Purkinje cell (primary cell): ENCODE measurements around the gene SPEG. TPM values are rescaled to one million over a fixed set of nuclear protein-coding genes. Genes with fewer than 3 reads are reported as not detected.

Experiments
- polyA plus RNA-seq: library from polyadenylated mRNA; unstranded; fragments of >200 nt; fragmentation: Nextera tagmentation; gene quantifications from 2 replicates; pipeline ENCODE4 v1.2.1, GENCODE V29; 2014

The SPEG gene
- 1.5 and 3.0 TPM in 2 replicates for polyA plus RNA-seq

DNA sequence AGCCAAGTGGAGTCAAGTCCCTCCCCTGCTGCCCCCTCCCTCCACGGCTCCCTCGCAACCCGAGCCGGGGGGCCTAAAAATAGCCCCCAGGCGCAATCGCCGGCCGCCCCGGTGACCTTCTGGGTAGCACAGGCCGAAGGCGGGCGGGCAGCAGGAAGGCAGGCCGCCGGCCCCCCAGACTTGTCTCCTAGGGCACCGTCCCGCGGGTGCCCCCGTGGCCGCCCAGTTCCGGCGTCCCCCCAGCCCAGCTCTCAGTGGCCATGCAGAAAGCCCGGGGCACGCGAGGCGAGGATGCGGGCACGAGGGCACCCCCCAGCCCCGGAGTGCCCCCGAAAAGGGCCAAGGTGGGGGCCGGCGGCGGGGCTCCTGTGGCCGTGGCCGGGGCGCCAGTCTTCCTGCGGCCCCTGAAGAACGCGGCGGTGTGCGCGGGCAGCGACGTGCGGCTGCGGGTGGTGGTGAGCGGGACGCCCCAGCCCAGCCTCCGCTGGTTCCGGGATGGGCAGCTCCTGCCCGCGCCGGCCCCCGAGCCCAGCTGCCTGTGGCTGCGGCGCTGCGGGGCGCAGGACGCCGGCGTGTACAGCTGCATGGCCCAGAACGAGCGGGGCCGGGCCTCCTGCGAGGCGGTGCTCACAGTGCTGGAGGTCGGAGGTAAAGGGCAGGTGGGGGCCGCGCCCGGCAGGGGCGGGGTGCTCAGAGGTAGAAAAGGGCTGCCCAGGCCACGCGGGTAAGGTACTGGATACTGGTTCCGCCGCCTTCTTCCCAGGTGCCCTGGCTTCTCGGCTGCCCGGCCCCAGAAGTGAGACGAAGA is at the start of gene SPEG:
Gene SPEG, plus strand, starts transcription at position 126 of the 808 bp plus-strand sequence. Its CDS starts 135 bp downstream, at position 261.

GRCh38 chr2:219387306-219388120 is 47.1 kb upstream of the SPEG start, which contains the start of gene DNPEP:
Gene DNPEP, minus strand, starts transcription at chr2:219387912. Its CDS starts 118 bp downstream, at chr2:219387794.

GRCh38 chr2:219418155-219419011 is 16.3 kb upstream of the SPEG start, which contains the start of gene DES:
Gene DES, plus strand, starts transcription at chr2:219418377. Its CDS starts 86 bp downstream, at chr2:219418463.

DNA sequence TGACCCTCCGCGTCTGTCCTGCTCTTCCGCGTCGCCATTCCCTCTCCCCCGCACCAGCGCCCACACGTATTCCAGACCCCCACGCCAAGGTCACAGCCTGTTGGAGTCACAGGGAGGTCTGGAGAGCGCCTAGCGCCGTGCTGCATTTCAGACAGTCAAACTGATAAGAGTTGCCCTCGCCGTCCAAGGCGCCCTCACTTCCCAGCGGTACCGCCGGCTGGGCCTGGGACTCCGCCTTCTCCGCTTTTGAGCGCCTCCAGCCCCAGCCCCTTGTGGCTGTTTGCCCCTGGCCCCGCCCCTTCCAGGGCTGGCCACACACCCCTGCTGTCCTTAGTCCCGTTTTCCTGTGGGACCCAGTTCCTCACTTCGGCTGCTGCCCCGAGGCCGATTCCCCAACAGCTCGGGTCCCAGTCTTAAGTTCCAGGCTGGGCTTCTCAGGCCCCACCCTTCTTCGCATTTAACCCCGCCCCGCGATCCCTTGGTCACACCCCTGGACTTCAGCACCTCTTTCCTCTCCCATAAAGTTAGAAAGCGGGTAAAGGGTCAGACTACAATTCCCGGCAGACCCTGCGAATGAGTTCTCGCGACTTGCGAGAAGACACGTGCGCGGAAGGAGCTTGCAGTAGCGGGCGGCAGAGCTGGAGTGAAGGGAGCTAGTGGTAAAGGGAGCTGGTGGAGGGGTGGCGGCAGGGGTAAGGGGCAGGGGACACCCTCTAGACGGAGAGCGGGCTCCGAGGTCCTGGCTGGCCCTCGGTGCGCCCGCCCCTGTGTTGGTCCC is 63.8 kb downstream of the SPEG start, which contains the start of gene GMPPA:
Gene GMPPA, plus strand, starts transcription at position 612 of the 778 bp plus-strand sequence. CDS start 1,085 bp downstream, outside the sequence.

DNA sequence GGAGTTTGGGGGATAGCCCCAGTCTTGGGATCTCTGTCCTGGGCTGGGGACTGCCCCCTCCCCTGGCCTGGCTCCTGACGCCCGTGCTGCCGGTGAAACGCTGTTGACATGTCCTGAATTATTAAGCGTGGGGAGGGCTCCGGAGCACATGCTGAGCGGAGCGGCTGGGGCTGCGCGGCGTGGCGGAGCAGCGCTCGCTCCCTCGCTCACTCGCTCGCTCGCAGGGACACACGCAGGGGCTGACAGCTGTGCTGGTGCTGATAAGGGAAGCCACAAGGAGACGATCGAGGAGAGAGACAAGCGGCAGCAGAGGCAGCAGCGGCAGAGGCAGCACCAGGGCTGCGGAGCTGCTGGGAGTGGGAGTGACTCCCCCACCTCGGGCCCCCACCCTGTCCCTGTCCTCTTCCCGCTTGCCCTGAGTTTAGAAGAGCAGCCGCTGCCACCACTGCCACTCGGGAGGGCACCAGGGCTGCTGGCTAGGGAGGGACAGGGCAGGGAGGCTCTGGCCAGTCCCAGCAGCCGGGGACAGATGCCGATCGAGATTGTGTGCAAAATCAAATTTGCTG is 79.6 kb downstream of the SPEG start, which contains the start of gene ASIC4:
Gene ASIC4, plus strand, starts transcription at position 287 of the 566 bp plus-strand sequence. Its CDS starts 243 bp downstream, at position 530.

GRCh38 chr2:219543596-219544358 is 109.1 kb downstream of the SPEG start, which contains the start of the genes CHPF and TMEM198:
Gene CHPF, minus strand, starts transcription at chr2:219543809. Its CDS starts 271 bp downstream, at chr2:219543538.
Gene TMEM198, plus strand, starts transcription at chr2:219544028. Its CDS starts 700 bp downstream, at chr2:219544728.

Other genes with a start within 250 kb of the SPEG start
- gene ZFAND2B, start 228.1 kb upstream of the SPEG start, polyA plus RNA-seq = 6.2 and 7.7 TPM in 2 replicates
- gene ABCB6, start 215.9 kb upstream of the SPEG start, polyA plus RNA-seq = 23.5 and 25.0 TPM in 2 replicates
- 24.5 and 24.6 TPM in 2 replicates for gene ATG9A, start 205.2 kb upstream of the SPEG start, polyA plus RNA-seq
- 11.0 and 12.0 TPM in 2 replicates for gene ANKZF1, start 205.0 kb upstream of the SPEG start, polyA plus RNA-seq
- 0.46 and 3.0 TPM in 2 replicates for gene GLB1L, start 189.4 kb upstream of the SPEG start, polyA plus RNA-seq
- gene STK16, start 189.4 kb upstream of the SPEG start, polyA plus RNA-seq = 2.6 and 9.3 TPM in 2 replicates
- gene TUBA4B, start 181.6 kb upstream of the SPEG start, polyA plus RNA-seq = not detected in 2 replicates
- gene TUBA4A, start 180.9 kb upstream of the SPEG start, polyA plus RNA-seq = 297 and 356 TPM in 2 replicates
- gene DNAJB2, start 155.5 kb upstream of the SPEG start, polyA plus RNA-seq = 16.3 and 37.3 TPM in 2 replicates
- gene PTPRN, start 125.4 kb upstream of the SPEG start, polyA plus RNA-seq = 89.5 and 103 TPM in 2 replicates
- 6.5 TPM in 1 of 2 replicates, not detected in the other for gene RESP18, start 102.1 kb upstream of the SPEG start, polyA plus RNA-seq
- gene DNPEP, start 46.9 kb upstream of the SPEG start, polyA plus RNA-seq = 14.2 and 14.7 TPM in 2 replicates
- not detected in 2 replicates for gene DES, start 16.5 kb upstream of the SPEG start, polyA plus RNA-seq
- 2.8 and 5.3 TPM in 2 replicates for gene GMPPA, start 64.0 kb downstream of the SPEG start, polyA plus RNA-seq
- gene ASIC4, start 79.6 kb downstream of the SPEG start, polyA plus RNA-seq = not detected in 2 replicates
- gene CHPF, start 109.0 kb downstream of the SPEG start, polyA plus RNA-seq = 3.1 and 10.5 TPM in 2 replicates
- 0.97 and 0.99 TPM in 2 replicates for gene TMEM198, start 109.2 kb downstream of the SPEG start, polyA plus RNA-seq
- 11.5 and 14.0 TPM in 2 replicates for gene OBSL1, start 136.7 kb downstream of the SPEG start, polyA plus RNA-seq
- gene INHA, start 137.5 kb downstream of the SPEG start, polyA plus RNA-seq = 0.60 and 1.7 TPM in 2 replicates
- 0.06 and 0.90 TPM in 2 replicates for gene STK11IP, start 163.0 kb downstream of the SPEG start, polyA plus RNA-seq
- gene SLC4A3, start 192.8 kb downstream of the SPEG start, polyA plus RNA-seq = 5.3 and 7.6 TPM in 2 replicates